A549 (cell line): ENCODE results near the gene BRDT.

Experiments
- CEBPB ChIP-seq, 2 experiments: fragments of >200 bp in 1 of 2; sonication (Bioruptor Twin) in 1 of 2; formaldehyde crosslinking in 1 of 2; IDR thresholded peaks; 2 replicates each; pipeline ENCODE4 v1.6.1; 2012 to 2016
- POLR2A ChIP-seq: IDR thresholded peaks from 2 replicates; pipeline ENCODE4 v1.6.1; 2012; ENCODE audit warnings: mild to moderate bottlenecking, low read length
- REST ChIP-seq: fragments of 200-600 bp; sonication (generic); IDR thresholded peaks from 2 replicates; pipeline ENCODE4 v1.6.1; 2016; ENCODE audit warnings: antibody characterized with exemption, mild to moderate bottlenecking, moderate library complexity
- ZFP36 ChIP-seq: fragments of 450-650 bp; IDR thresholded peaks from 2 replicates; pipeline ENCODE4 v1.6.1; 2014; ENCODE audit warnings: borderline replicate concordance; ENCODE audit not compliant: partially characterized antibody

- TF ChIP-seq REST = no peak
- no peak for TF ChIP-seq CEBPB (IDR thresholded peaks at IDR 0.05)
- TF ChIP-seq POLR2A = no peak
- TF ChIP-seq ZFP36 = no peak
Observed at GRCh38 chr1:91901231-91901630, 48.0 kb upstream of the BRDT start.
